Kidney (tissue), 14 donors: ENCODE measurements around the gene RPUSD1. TPM values are rescaled to one million over a fixed set of nuclear protein-coding genes. Genes with fewer than 3 reads are reported as not detected.

Source experiments
- DNase-seq, 5 donors: peaks; one replicate each; pipeline ENCODE4 v3.0.0-alpha.2; 2013 to 2020
- FAIRE-seq: peaks from 2 replicates; lab custom pipeline; 2012; peaks lifted over from hg19 to GRCh38; lab: Jason Lieb, UNC
- H3K27ac ChIP-seq, 2 donors: one replicate each; pipeline ENCODE4 v1.7.0; 2013; ENCODE audit warnings: low read depth in 2 of 2, low read length in 2 of 2, inconsistent platforms in 1 of 2
- H3K27me3 ChIP-seq: one replicate; pipeline ENCODE4 v1.7.1; 2013; ENCODE audit warnings: low read length, inconsistent platforms; ENCODE audit not compliant: control insufficient read depth, insufficient read depth
- H3K36me3 ChIP-seq, 3 donors: one replicate each; pipeline versions ENCODE4 v1.7.0 to v1.7.1; 2013; ENCODE audit warnings: low read length in 3 of 3, control low read depth in 1 of 3, inconsistent platforms in 1 of 3; ENCODE audit not compliant: insufficient read depth in 3 of 3, control insufficient read depth in 2 of 3
- H3K4me1 ChIP-seq, 3 donors: one replicate each; pipeline versions ENCODE4 v1.7.0 to v1.7.1; 2013; ENCODE audit warnings: low read length in 3 of 3, inconsistent platforms in 1 of 3, low read depth in 1 of 3; ENCODE audit not compliant: control insufficient read depth in 2 of 3, insufficient read depth in 2 of 3
- H3K4me3 ChIP-seq, 3 donors: one replicate each; pipeline versions ENCODE4 v1.7.0 to v1.8.1; 2013; ENCODE audit warnings: low read length in 3 of 3, control low read depth in 1 of 3, inconsistent platforms in 1 of 3
- H3K9ac ChIP-seq, 3 donors: one replicate each; pipeline versions ENCODE4 v1.7.0 to v1.7.1; 2013; ENCODE audit warnings: low read length in 3 of 3, control low read depth in 1 of 3, inconsistent platforms in 1 of 3
- H3K9me3 ChIP-seq, 3 donors: one replicate each; pipeline versions ENCODE4 v1.7.0 to v1.7.1; 2013; ENCODE audit warnings: low read length in 3 of 3, control low read depth in 1 of 3, inconsistent platforms in 1 of 3; ENCODE audit not compliant: control insufficient read depth in 2 of 3, insufficient read depth in 1 of 3
- CTCF ChIP-seq: IDR thresholded peaks from 3 replicates; pipeline ENCODE4 v1.5.1; 2012; ENCODE audit warnings: mild to moderate bottlenecking, moderate library complexity, borderline replicate concordance; ENCODE audit not compliant: insufficient read depth; ENCODE audit errors: extremely low read depth
- intact Hi-C: fragments of 100-400 bp; cut with DNase I; formaldehyde crosslinking; loops from one replicate; pipeline ENCODE4 v1.11.1; 2022
- polyA plus RNA-seq: library from polyadenylated mRNA; stranded (reverse); fragments of 350-450 nt; fragmentation: Illumina TruSeq; extraction: RNeasy Lipid Tissue Mini Kit (QIAGEN cat#74804); gene quantifications from one replicate; pipeline ENCODE4 v1.2.3, GENCODE V29; 2014; ENCODE audit warnings: low read depth, low replicate concordance; ENCODE audit not compliant: insufficient read depth
- total RNA-seq: library from RNA; stranded (reverse); fragmentation: NEBNext Ultra II Directional; extraction: Animal tissue kit (Norgen Biotek cat#: 25700); gene quantifications from one replicate; pipeline ENCODE4 v1.2.1, GENCODE V29; 2021
- donor health status: control.
- donor health status: control.
- donor health status: control.
- donor health status: control.
- donor health status: control.
- donor health status: DM: yes; HTN: yes; CAD: no.
- donor health status: Normal renal cell carcinoma (clear cell type).

Gene RPUSD1
- total and polyA plus RNA-seq, 2 donors from 2014 or later = 15.1 to 16.9 TPM

GRCh38 chr16:831571-832413, 43.6 kb upstream of the RPUSD1 start:
- TF ChIP-seq CTCF = no peak
- Histone ChIP-seq H3K4me1 (no peaks in the 10 kb centered on the region), H3K36me3 (no peaks in the 10 kb centered on the region), H3K9me3 (peaks cover 0 to 11% (median 3%) of the 10 kb centered on the region in 3 donors), H3K27me3 (no peaks in the 10 kb centered on the region), H3K4me3 (no peak overlapping the region), H3K27ac (no peak overlapping the region), H3K9ac (no peak overlapping the region)
- intact Hi-C loops = no loop called here
- DNase-seq (no peak), FAIRE-seq (no peak)

- Histone ChIP-seq H3K4me1 (no peaks in the 10 kb centered on the region), H3K27ac (no peak overlapping the region), H3K27me3 (no peaks in the 10 kb centered on the region), H3K9me3 (peaks cover 0 to 7% (median under 1%) of the 10 kb centered on the region in 3 donors), H3K9ac (no peak overlapping the region), H3K4me3 (no peak overlapping the region), H3K36me3 (no peaks in the 10 kb centered on the region)
- intact Hi-C loops = no loop called here
- TF ChIP-seq CTCF = no peak
- DNase-seq (no peak), FAIRE-seq (no peak)
These were observed 42.8 kb upstream of the RPUSD1 start for GRCh38 chr16:830871-831570.

GRCh38 chr16:830107-830870, 42.1 kb upstream of the RPUSD1 start:
- FAIRE-seq = no peak
- Histone ChIP-seq H3K9ac (no peak overlapping the region), H3K9me3 (peaks cover 0 to 3% (median 0%) of the 10 kb centered on the region in 3 donors), H3K27me3 (no peaks in the 10 kb centered on the region), H3K4me1 (no peaks in the 10 kb centered on the region), H3K4me3 (no peak overlapping the region), H3K27ac (no peak overlapping the region), H3K36me3 (no peaks in the 10 kb centered on the region)
- DNase-seq = no peak
- intact Hi-C loops = no loop called here
- no peak for TF ChIP-seq CTCF
